HG02943 (cell line): ENCODE results near the gene VAPA.
"Not testable (repeated sequence)": the region's sequence is repeated elsewhere in the genome, so short reads cannot be mapped to it uniquely, and the experiment has no call there.

Experiments used
- ATAC-seq: cut with Tn5 transposase; IDR thresholded peaks from one replicate; pipeline ENCODE4 v1.9.1; 2021; ENCODE audit warnings: mild to moderate bottlenecking, low read depth, moderate library complexity; ENCODE audit not compliant: unreplicated experiment

The VAPA gene

GRCh38 chr18:9912285-9912684 is 1.5 kb upstream of the VAPA start:
- not testable (repeated sequence) for ATAC-seq

- no peak for ATAC-seq
Measured at GRCh38 chr18:9913151-9913525, 678 bp upstream of the VAPA start.

- ATAC-seq = peak; percentile 26
Measured at GRCh38 chr18:9914334-9914583, 443 bp downstream of the VAPA start.

- peak; percentile 29 for ATAC-seq
Measured at GRCh38 chr18:9914584-9915290, 921 bp downstream of the VAPA start.

- ATAC-seq = no peak
Measured at GRCh38 chr18:9915291-9916076, 1.7 kb downstream of the VAPA start.

GRCh38 chr18:9916077-9916639 is 2.3 kb downstream of the VAPA start:
- no peak for ATAC-seq

- no peak for ATAC-seq
Measured at GRCh38 chr18:9916808-9917207, 3.0 kb downstream of the VAPA start.

GRCh38 chr18:9918016-9918680 is 4.3 kb downstream of the VAPA start:
- no peak for ATAC-seq

- ATAC-seq = no peak
Measured at GRCh38 chr18:9919564-9920232, 5.9 kb downstream of the VAPA start.

GRCh38 chr18:9922592-9923311 is 8.9 kb downstream of the VAPA start:
- ATAC-seq = no peak

- no peak for ATAC-seq
Measured at GRCh38 chr18:9924371-9924943, 10.6 kb downstream of the VAPA start.

- no peak for ATAC-seq
Measured at GRCh38 chr18:9925369-9925768, 11.6 kb downstream of the VAPA start.

GRCh38 chr18:9925795-9926194 is 12.0 kb downstream of the VAPA start:
- ATAC-seq = no peak

GRCh38 chr18:9926223-9926894 is 12.5 kb downstream of the VAPA start:
- ATAC-seq = no peak

- ATAC-seq = no peak
Measured at GRCh38 chr18:9926977-9927376, 13.2 kb downstream of the VAPA start.

- ATAC-seq = no peak
Measured at GRCh38 chr18:9927392-9928063, 13.7 kb downstream of the VAPA start.

GRCh38 chr18:9928646-9929259 is 14.9 kb downstream of the VAPA start:
- ATAC-seq = no peak

GRCh38 chr18:9930299-9930884 is 16.6 kb downstream of the VAPA start:
- ATAC-seq = no peak
